Mesendoderm (in vitro differentiated cells): ENCODE measurements around the gene AKAP8.

ENCODE experiments used
- DNase-seq: peaks from one replicate; pipeline ENCODE4 v3.0.0; 2013
- H2AK5ac ChIP-seq: 2 replicates; pipeline ENCODE4 v1.6.1; 2013; ENCODE audit warnings: low read length, inconsistent platforms
- H2BK120ac ChIP-seq: 2 replicates; pipeline ENCODE4 v1.6.1; 2013; ENCODE audit warnings: low read depth, mild to moderate bottlenecking, low read length, moderate library complexity, mixed read lengths
- H2BK15ac ChIP-seq: replicated peaks from 2 replicates; pipeline ENCODE4 v1.6.1; 2013; ENCODE audit warnings: low read depth, mild to moderate bottlenecking, moderate library complexity
- H2BK5ac ChIP-seq: 2 replicates; pipeline ENCODE4 v1.6.1; 2013; ENCODE audit warnings: low read length, inconsistent platforms
- H3K18ac ChIP-seq: 2 replicates; pipeline ENCODE4 v1.6.1; 2013; ENCODE audit warnings: mild to moderate bottlenecking, low read length, mixed read lengths
- H3K23ac ChIP-seq: one replicate; pipeline ENCODE4 v1.6.1; 2013; ENCODE audit warnings: low read length
- H3K27ac ChIP-seq: 2 replicates; pipeline ENCODE4 v1.5.1; 2013; ENCODE audit warnings: low read depth, mild to moderate bottlenecking, inconsistent platforms, low read length, moderate library complexity
- H3K27me3 ChIP-seq: 2 replicates; pipeline ENCODE4 v1.6.1; 2013; ENCODE audit warnings: low read length, control low read depth, mild to moderate bottlenecking, inconsistent platforms; ENCODE audit not compliant: insufficient read depth, poor library complexity
- H3K36me3 ChIP-seq: 2 replicates; pipeline ENCODE4 v1.6.1; 2013; ENCODE audit warnings: low read length, inconsistent platforms; ENCODE audit not compliant: control insufficient read depth, insufficient read depth
- H3K4ac ChIP-seq: one replicate; pipeline ENCODE4 v1.6.1; 2013; ENCODE audit warnings: low read depth, mild to moderate bottlenecking, low read length, moderate library complexity
- H3K4me1 ChIP-seq: 2 replicates; pipeline ENCODE4 v1.6.1; 2013; ENCODE audit warnings: low read depth, low read length, inconsistent platforms; ENCODE audit not compliant: control insufficient read depth
- H3K4me2 ChIP-seq: 2 replicates; pipeline ENCODE4 v1.6.1; 2013; ENCODE audit warnings: low read length
- H3K4me3 ChIP-seq: 2 replicates; pipeline ENCODE4 v1.5.1; 2013; ENCODE audit warnings: mild to moderate bottlenecking, low read length
- H3K56ac ChIP-seq: one replicate; pipeline ENCODE4 v1.6.1; 2013; ENCODE audit warnings: low read length
- H3K79me1 ChIP-seq: 2 replicates; pipeline ENCODE4 v1.6.1; 2013; ENCODE audit warnings: low read length, inconsistent platforms
- H3K79me2 ChIP-seq: 2 replicates; pipeline ENCODE4 v1.6.1; 2013; ENCODE audit warnings: mild to moderate bottlenecking, low read length; ENCODE audit not compliant: control insufficient read depth, insufficient read depth
- H3K9ac ChIP-seq: 2 replicates; pipeline ENCODE4 v1.6.1; 2013; ENCODE audit warnings: low read length, inconsistent platforms
- H4K5ac ChIP-seq: one replicate; pipeline ENCODE4 v1.6.1; 2013; ENCODE audit warnings: low read length
- H4K8ac ChIP-seq: one replicate; pipeline ENCODE4 v1.6.1; 2013; ENCODE audit warnings: low read depth, mild to moderate bottlenecking, control low read depth, low read length, moderate library complexity
- WGBS: extraction: QIAGEN DNeasy Blood & Tissue Kit; methylation state at CpG from one replicate; pipeline ENCODE4 v1.1.7; 2013; ENCODE audit warnings: low lambda C conversion rate, missing lambda C conversion rate; ENCODE audit not compliant: insufficient coverage; ENCODE audit errors: extremely low coverage; 5-methylcytosine and 5-hydroxymethylcytosine counted together

Gene AKAP8

GRCh38 chr19:15402411-15403150 lies 23.0 kb upstream of the AKAP8 start:
- H3K79me1 ChIP-seq = peaks cover 30% of the 10 kb centered on the region
- no CpG with 5 or more reads among the region's 15 CpGs for WGBS
- H2BK120ac ChIP-seq = no peak overlapping the region
- no peak for DNase-seq
- no peak overlapping the region for H3K56ac ChIP-seq
- H3K79me2 ChIP-seq = peaks cover 55% of the 10 kb centered on the region
- no peak overlapping the region for H3K27ac ChIP-seq
- H3K23ac ChIP-seq = no peak overlapping the region
- no peak overlapping the region for H3K18ac ChIP-seq
- H3K36me3 ChIP-seq = peaks cover 10% of the 10 kb centered on the region
- no peak overlapping the region for H3K9ac ChIP-seq
- H3K4ac ChIP-seq = no peak overlapping the region
- no peaks in the 10 kb centered on the region for H3K27me3 ChIP-seq
- H2BK5ac ChIP-seq = no peak overlapping the region
- no peak overlapping the region for H4K8ac ChIP-seq
- no peaks in the 10 kb centered on the region for H3K4me1 ChIP-seq
- no peak overlapping the region for H4K5ac ChIP-seq
- no peak overlapping the region for H3K4me3 ChIP-seq
- H3K4me2 ChIP-seq = no peak overlapping the region
- H2BK15ac ChIP-seq = no peak overlapping the region
- no peak overlapping the region for H2AK5ac ChIP-seq

DNA sequence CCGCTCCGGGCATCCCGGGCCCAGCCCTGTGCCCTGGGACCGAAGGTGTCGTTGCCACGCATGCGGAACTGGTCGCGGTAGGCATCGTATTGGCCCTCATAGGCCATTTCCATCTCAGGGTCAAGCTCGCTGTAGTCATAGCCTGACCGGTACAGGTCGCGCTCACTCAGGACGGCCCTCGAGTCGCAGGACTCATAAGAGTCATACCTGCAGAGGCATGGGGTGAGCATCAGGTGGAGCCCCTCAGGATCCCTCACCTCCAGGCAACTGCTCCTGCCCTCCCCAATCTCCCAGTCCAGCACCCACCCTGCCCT lies 21.8 kb upstream of the AKAP8 start:
- Histone ChIP-seq H4K5ac (no peak overlapping the region), H2BK5ac (no peak overlapping the region), H4K8ac (no peak overlapping the region), H3K4me2 (no peak overlapping the region), H2AK5ac (no peak overlapping the region), H3K56ac (no peak overlapping the region), H3K9ac (no peak overlapping the region), H3K27me3 (no peaks in the 10 kb centered on the region), H3K4ac (no peak overlapping the region), H3K36me3 (peaks cover 14% of the 10 kb centered on the region), H3K79me1 (peaks cover 30% of the 10 kb centered on the region), H2BK120ac (no peak overlapping the region), H3K79me2 (peaks cover 47% of the 10 kb centered on the region), H3K27ac (no peak overlapping the region), H2BK15ac (no peak overlapping the region), H3K4me3 (no peak overlapping the region), H3K4me1 (no peaks in the 10 kb centered on the region), H3K18ac (no peak overlapping the region), H3K23ac (no peak overlapping the region)
- WGBS = no CpG with 5 or more reads among the region's 17 CpGs
- DNase-seq = no peak

GRCh38 chr19:15400521-15401396 lies 21.2 kb upstream of the AKAP8 start:
- peaks cover 27% of the 10 kb centered on the region for H3K79me1 ChIP-seq
- H3K4ac ChIP-seq = no peak overlapping the region
- H2AK5ac ChIP-seq = no peak overlapping the region
- H3K4me3 ChIP-seq = no peak overlapping the region
- no peak overlapping the region for H3K18ac ChIP-seq
- no peak for DNase-seq
- no peak overlapping the region for H2BK5ac ChIP-seq
- H4K5ac ChIP-seq = no peak overlapping the region
- no peak overlapping the region for H3K23ac ChIP-seq
- no peaks in the 10 kb centered on the region for H3K27me3 ChIP-seq
- no peak overlapping the region for H3K9ac ChIP-seq
- no peak overlapping the region for H4K8ac ChIP-seq
- no peak overlapping the region for H3K4me2 ChIP-seq
- no peaks in the 10 kb centered on the region for H3K4me1 ChIP-seq
- no peak overlapping the region for H2BK120ac ChIP-seq
- H3K27ac ChIP-seq = no peak overlapping the region
- peaks cover 14% of the 10 kb centered on the region for H3K36me3 ChIP-seq
- WGBS = no CpG with 5 or more reads among the region's 29 CpGs
- peaks cover 42% of the 10 kb centered on the region for H3K79me2 ChIP-seq
- no peak overlapping the region for H3K56ac ChIP-seq
- H2BK15ac ChIP-seq = no peak overlapping the region

DNA sequence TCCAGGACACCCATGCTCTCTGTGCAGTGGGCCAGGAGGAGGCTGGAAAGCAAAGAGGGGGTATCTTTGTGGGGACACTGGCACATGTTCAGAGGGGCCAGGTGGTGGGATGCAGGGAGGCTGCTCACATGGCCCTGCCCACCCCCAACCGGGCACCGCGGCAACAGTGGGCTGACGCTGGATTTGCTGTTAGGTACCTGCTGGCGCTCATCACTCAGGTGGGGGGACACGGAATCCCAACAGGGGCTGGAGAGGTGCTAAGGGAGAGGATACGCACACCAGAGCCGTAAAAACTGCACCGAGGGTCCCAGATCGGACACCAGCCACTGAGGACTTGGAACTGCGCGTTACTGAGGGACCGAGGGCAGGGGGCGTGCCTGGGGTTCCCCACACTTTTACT lies 20.0 kb upstream of the AKAP8 start:
- Histone ChIP-seq H3K79me2 (peaks cover 34% of the 10 kb centered on the region), H3K27ac (no peak overlapping the region), H2BK15ac (no peak overlapping the region), H3K36me3 (peaks cover 14% of the 10 kb centered on the region), H3K4me3 (no peak overlapping the region), H3K4ac (no peak overlapping the region), H3K18ac (no peak overlapping the region), H3K79me1 (peaks cover 27% of the 10 kb centered on the region), H2BK120ac (no peak overlapping the region), H3K27me3 (no peaks in the 10 kb centered on the region), H3K9ac (no peak overlapping the region), H3K56ac (no peak overlapping the region), H4K5ac (no peak overlapping the region), H2BK5ac (no peak overlapping the region), H3K4me2 (no peak overlapping the region), H3K4me1 (no peaks in the 10 kb centered on the region), H2AK5ac (no peak overlapping the region), H4K8ac (no peak overlapping the region), H3K23ac (no peak overlapping the region)
- WGBS = no CpG with 5 or more reads among the region's 14 CpGs
- no peak for DNase-seq

DNA sequence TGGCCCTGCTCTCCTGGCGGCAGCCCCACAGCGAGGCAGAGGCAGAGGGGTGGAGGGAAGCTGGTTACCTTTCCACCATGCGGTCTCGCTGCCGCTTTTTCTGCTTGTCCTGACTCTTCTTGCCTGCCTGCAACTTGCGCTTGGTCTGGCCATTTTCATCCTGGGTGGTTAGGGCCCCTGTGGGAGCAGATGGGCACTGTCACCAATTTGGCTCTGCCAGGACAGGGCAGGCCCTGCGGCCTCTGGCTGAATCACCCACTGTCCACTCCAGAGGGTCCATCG lies 19.6 kb upstream of the AKAP8 start:
- H3K4me2 ChIP-seq = no peak overlapping the region
- H3K36me3 ChIP-seq = peaks cover 14% of the 10 kb centered on the region
- no peaks in the 10 kb centered on the region for H3K4me1 ChIP-seq
- H2BK15ac ChIP-seq = no peak overlapping the region
- H3K79me1 ChIP-seq = peaks cover 26% of the 10 kb centered on the region
- H2BK5ac ChIP-seq = no peak overlapping the region
- H4K5ac ChIP-seq = no peak overlapping the region
- H3K79me2 ChIP-seq = peaks cover 29% of the 10 kb centered on the region
- WGBS = no CpG with 5 or more reads among the region's 8 CpGs
- no peak overlapping the region for H3K4me3 ChIP-seq
- no peak overlapping the region for H2AK5ac ChIP-seq
- no peak overlapping the region for H3K4ac ChIP-seq
- no peak overlapping the region for H3K9ac ChIP-seq
- H3K56ac ChIP-seq = no peak overlapping the region
- H3K27me3 ChIP-seq = no peaks in the 10 kb centered on the region
- no peak overlapping the region for H3K23ac ChIP-seq
- DNase-seq = no peak
- no peak overlapping the region for H4K8ac ChIP-seq
- no peak overlapping the region for H3K27ac ChIP-seq
- H2BK120ac ChIP-seq = no peak overlapping the region
- no peak overlapping the region for H3K18ac ChIP-seq
